OCI-LY1 (cell line): ENCODE data around the gene VSTM4.

Experiments used
- CTCF ChIP-seq: fragments of 200-600 bp; sonication (generic), shearing (Covaris generic); IDR thresholded peaks from 2 replicates; pipeline ENCODE4 v1.5.1; 2017; ENCODE audit warnings: mild to moderate bottlenecking, antibody characterized with exemption, low read length, moderate library complexity, mixed read lengths
- EZH2 ChIP-seq: fragments of 200-600 bp; sonication (generic), shearing (Covaris generic); IDR thresholded peaks from 2 replicates; pipeline ENCODE4 v1.8.0; 2017; ENCODE audit warnings: borderline replicate concordance, mixed run types, mild to moderate bottlenecking, antibody characterized with exemption, low read length, moderate library complexity, mixed read lengths

DNA sequence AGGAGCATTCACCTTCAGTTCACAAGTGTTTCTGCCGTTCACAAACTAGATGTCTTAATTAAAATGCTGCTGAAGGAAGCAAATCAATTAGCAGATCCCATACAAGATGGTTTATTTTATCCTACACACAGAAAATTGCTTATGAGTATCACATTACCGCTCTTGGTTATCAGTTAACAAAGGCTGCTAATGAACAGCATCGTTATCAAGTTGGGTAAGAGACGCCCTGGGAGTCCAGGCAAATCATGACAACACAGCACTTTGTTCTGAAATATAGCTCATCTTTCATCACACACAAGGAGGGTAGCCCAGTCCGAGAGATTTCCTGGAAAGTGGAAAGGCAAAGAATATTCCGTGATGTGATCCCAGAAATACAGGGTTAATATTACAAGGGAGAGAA lies 39.3 kb upstream of the VSTM4 start:
- no peak for TF ChIP-seq CTCF
- TF ChIP-seq EZH2: no peak
